NB4 (cell line): ENCODE results near the gene MAP3K4.

ENCODE experiments used
- CTCF ChIP-seq: IDR thresholded peaks from one replicate; pipeline ENCODE4 v1.5.1; 2012; ENCODE audit warnings: low read depth, low read length
- MAX ChIP-seq: IDR thresholded peaks from 2 replicates; pipeline ENCODE4 v1.6.1; 2011; ENCODE audit warnings: low read depth, low read length
- MYC ChIP-seq: IDR thresholded peaks from 2 replicates; pipeline ENCODE4 v1.6.1; 2011; ENCODE audit warnings: low read depth, low read length
- POLR2A ChIP-seq: IDR thresholded peaks from 2 replicates; pipeline ENCODE4 v1.6.1; 2011; ENCODE audit warnings: mild to moderate bottlenecking; ENCODE audit not compliant: insufficient read length; ENCODE audit errors: extremely low read depth

GRCh38 chr6:161037873-161038228 is 46.3 kb downstream of the MAP3K4 start:
- TF ChIP-seq CTCF: no peak
- no peak for TF ChIP-seq POLR2A
- no peak for TF ChIP-seq MAX
- TF ChIP-seq MYC: no peak
